ENCODE data around the gene MMP8. TPM values are rescaled to one million over a fixed set of nuclear protein-coding genes. Genes with fewer than 3 reads are reported as not detected.

The MMP8 gene
- polyA plus RNA-seq, 1 experiment: not detected

- DNase-seq (ENCODE audit: low read depth): no peak
- ChIA-PET CTCF (no interaction called here), POLR2A (no interaction called here)
- Histone ChIP-seq H3K4me3 (ENCODE audit: low read depth, low read length) (no peak overlapping the region), H3K36me3 (ENCODE audit: control insufficient read depth, insufficient read depth, low read length) (no peaks in the 10 kb centered on the region), H3K27me3 (ENCODE audit: control insufficient read depth, insufficient read depth, low read length) (peaks cover 2% of the 10 kb centered on the region; the same call in 1 of the 2 replicates)
- TF ChIP-seq CTCF (IDR thresholded peaks at IDR 0.05; ENCODE audit: insufficient read depth, low read depth, low read length): no peak
These were observed 5.0 kb downstream of the MMP8 start for GRCh38 chr11:102719620-102720277.

GRCh38 chr11:102717280-102717679, 7.5 kb downstream of the MMP8 start:
- Histone ChIP-seq H3K36me3 (ENCODE audit: control insufficient read depth, insufficient read depth, low read length) (no peaks in the 10 kb centered on the region), H3K27me3 (ENCODE audit: control insufficient read depth, insufficient read depth, low read length) (peaks cover 2% of the 10 kb centered on the region), H3K4me3 (ENCODE audit: low read depth, low read length) (no peak overlapping the region)
- ChIA-PET CTCF (interaction anchor here (1.5 kb wide), 1 partner anchor 18 kb away, joined by 3 read pairs; no protein-coding TSS in a partner anchor), POLR2A (no interaction called here)
- no peak for TF ChIP-seq CTCF (IDR thresholded peaks at IDR 0.05; ENCODE audit: insufficient read depth, low read depth, low read length)
- no peak for DNase-seq (ENCODE audit: low read depth)

- POLR2A ChIA-PET: no interaction called here
- TF ChIP-seq CTCF (IDR thresholded peaks at IDR 0.05; ENCODE audit: insufficient read depth, low read depth, low read length): no peak
- Histone ChIP-seq H3K4me3 (ENCODE audit: low read depth, low read length) (no peak overlapping the region), H3K27me3 (ENCODE audit: control insufficient read depth, insufficient read depth, low read length) (peaks cover 2% of the 10 kb centered on the region), H3K36me3 (ENCODE audit: control insufficient read depth, insufficient read depth, low read length) (no peaks in the 10 kb centered on the region)
- DNase-seq (ENCODE audit: low read depth): no peak
- CTCF ChIA-PET: no interaction called here
These were observed 8.2 kb downstream of the MMP8 start for GRCh38 chr11:102716527-102716926.

GRCh38 chr11:102712137-102712536, 12.6 kb downstream of the MMP8 start:
- no peak for TF ChIP-seq CTCF (IDR thresholded peaks at IDR 0.05; ENCODE audit: insufficient read depth, low read depth, low read length)
- CTCF ChIA-PET: no interaction called here

GRCh38 chr11:102709201-102709945, 15.4 kb downstream of the MMP8 start:
- Histone ChIP-seq H3K36me3 (ENCODE audit: control insufficient read depth, insufficient read depth, low read length) (no peaks in the 10 kb centered on the region), H3K4me3 (ENCODE audit: low read depth, low read length) (no peak overlapping the region), H3K27me3 (ENCODE audit: control insufficient read depth, insufficient read depth, low read length) (peaks cover 2% of the 10 kb centered on the region)
- CTCF ChIA-PET: no interaction called here
- no peak for TF ChIP-seq CTCF (IDR thresholded peaks at IDR 0.05; ENCODE audit: insufficient read depth, low read depth, low read length)
- POLR2A ChIA-PET: no interaction called here
- no peak for DNase-seq (ENCODE audit: low read depth)

More at GRCh38 chr11:102712137-102712536, 12.6 kb downstream of the MMP8 start:
- Histone ChIP-seq H3K4me3 (ENCODE audit: low read depth, low read length) (no peak overlapping the region), H3K36me3 (ENCODE audit: control insufficient read depth, insufficient read depth, low read length) (no peaks in the 10 kb centered on the region), H3K27me3 (ENCODE audit: control insufficient read depth, insufficient read depth, low read length) (peaks cover 4% of the 10 kb centered on the region)
- POLR2A ChIA-PET: no interaction called here
- DNase-seq (ENCODE audit: low read depth): no peak

All from BJ (cell line).